ENCODE data around the gene ARSB.

- TF ChIP-seq POLR2A (IDR thresholded peaks at IDR 0.05) = no peak
- TF ChIP-seq, protein P1, sequence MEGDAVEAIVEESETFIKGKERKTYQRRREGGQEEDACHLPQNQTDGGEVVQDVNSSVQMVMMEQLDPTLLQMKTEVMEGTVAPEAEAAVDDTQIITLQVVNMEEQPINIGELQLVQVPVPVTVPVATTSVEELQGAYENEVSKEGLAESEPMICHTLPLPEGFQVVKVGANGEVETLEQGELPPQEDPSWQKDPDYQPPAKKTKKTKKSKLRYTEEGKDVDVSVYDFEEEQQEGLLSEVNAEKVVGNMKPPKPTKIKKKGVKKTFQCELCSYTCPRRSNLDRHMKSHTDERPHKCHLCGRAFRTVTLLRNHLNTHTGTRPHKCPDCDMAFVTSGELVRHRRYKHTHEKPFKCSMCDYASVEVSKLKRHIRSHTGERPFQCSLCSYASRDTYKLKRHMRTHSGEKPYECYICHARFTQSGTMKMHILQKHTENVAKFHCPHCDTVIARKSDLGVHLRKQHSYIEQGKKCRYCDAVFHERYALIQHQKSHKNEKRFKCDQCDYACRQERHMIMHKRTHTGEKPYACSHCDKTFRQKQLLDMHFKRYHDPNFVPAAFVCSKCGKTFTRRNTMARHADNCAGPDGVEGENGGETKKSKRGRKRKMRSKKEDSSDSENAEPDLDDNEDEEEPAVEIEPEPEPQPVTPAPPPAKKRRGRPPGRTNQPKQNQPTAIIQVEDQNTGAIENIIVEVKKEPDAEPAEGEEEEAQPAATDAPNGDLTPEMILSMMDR (IDR thresholded peaks at IDR 0.05) = no peak
Observed at GRCh38 chr5:78845470-78845869, 139.6 kb downstream of the ARSB start.

Measured in transverse colon (tissue), 3 donors.